ENCODE results near the gene HS3ST5. TPM values are rescaled to one million over a fixed set of nuclear protein-coding genes. Genes with fewer than 3 reads are reported as not detected.

The HS3ST5 gene
- total RNA-seq, 1 experiment from 2014 or later = 14.4 TPM

- no peak overlapping the region for H2BK20ac ChIP-seq (ENCODE audit: low read depth, low read length, poor library complexity, severe bottlenecking)
- H4K8ac ChIP-seq (replicated peaks; ENCODE audit: insufficient read length, low read depth, low read length) = no peak overlapping the region
- H2BK120ac ChIP-seq (ENCODE audit: low read depth, low read length, poor library complexity, severe bottlenecking) = no peak overlapping the region
- peaks cover 18 to 37% of the 10 kb centered on the region in 2 experiments for H3K4me1 Mint-ChIP-seq
- TF ChIP-seq CTCF (conservative IDR thresholded peaks at IDR 0.05) = no peak
- no peak overlapping the region for H3K4me2 ChIP-seq (ENCODE audit: insufficient read depth, insufficient read length, low read length)
- H3K4ac ChIP-seq (ENCODE audit: low read depth, low read length) = no peak overlapping the region
- H2BK12ac ChIP-seq (ENCODE audit: insufficient read length, low read depth, low read length) = no peak overlapping the region
- H3K56ac ChIP-seq (ENCODE audit: insufficient read length, low read depth, low read length) = no peak overlapping the region
- no peaks in the 10 kb centered on the region for H3K9me3 ChIP-seq (ENCODE audit: control insufficient read depth, low read depth, low read length)
- no peaks in the 10 kb centered on the region for H3K27me3 Mint-ChIP-seq (ENCODE audit: low read depth)
- H4K91ac ChIP-seq (ENCODE audit: insufficient read length, low read depth, low read length) = no peak overlapping the region
- no peak overlapping the region for H3K14ac ChIP-seq (ENCODE audit: insufficient read depth, low read length)
- WGBS (ENCODE audit: extremely low coverage, insufficient read length, low lambda C conversion rate) = no CpG with 5 or more reads among the region's 3 CpGs
- H3K27me3 ChIP-seq (ENCODE audit: insufficient read depth, low read length) = no peaks in the 10 kb centered on the region
- no peak overlapping the region for H3K9ac ChIP-seq (ENCODE audit: extremely low read depth, insufficient read length, low read length)
- H3K4me3 Mint-ChIP-seq = no peak overlapping the region
- H3K18ac ChIP-seq (ENCODE audit: insufficient read length, low read depth, low read length) = no peak overlapping the region
- no peak overlapping the region for H3K27ac Mint-ChIP-seq
- no peak for DNase-seq
- H4K20me1 ChIP-seq (ENCODE audit: control insufficient read depth, insufficient read depth, insufficient read length) = no peaks in the 10 kb centered on the region
- H4K5ac ChIP-seq (ENCODE audit: insufficient read length, low read depth, low read length) = no peak overlapping the region
- no peak overlapping the region for H3K23ac ChIP-seq (ENCODE audit: insufficient read length, low read depth, low read length)
- H3K79me2 ChIP-seq (ENCODE audit: insufficient read depth, low read length) = no peaks in the 10 kb centered on the region
- no peak overlapping the region for H3T11ph ChIP-seq (ENCODE audit: low read length)
- no peaks in the 10 kb centered on the region for H3K23me2 ChIP-seq (ENCODE audit: insufficient read length, low read depth, low read length, poor library complexity, severe bottlenecking)
- H3K9me3 Mint-ChIP-seq = no peaks in the 10 kb centered on the region
- H3K4me1 ChIP-seq (ENCODE audit: insufficient read depth, low read length) = no peaks in the 10 kb centered on the region
- H3K36me3 Mint-ChIP-seq (ENCODE audit: insufficient read depth in 1 of 3, low read depth in 3 of 3) = no peaks in the 10 kb centered on the region
- H2AFZ ChIP-seq (ENCODE audit: low read length) = no peak overlapping the region
- no peak overlapping the region for H2AK5ac ChIP-seq (ENCODE audit: insufficient read length, low read length)
- H2BK15ac ChIP-seq (ENCODE audit: low read depth, low read length) = no peak overlapping the region
- H2BK5ac ChIP-seq (ENCODE audit: insufficient read length, low read length) = no peak overlapping the region
- no peak overlapping the region for H3K27ac ChIP-seq (ENCODE audit: insufficient read length, low read depth, low read length)
- H3K79me1 ChIP-seq (ENCODE audit: insufficient read depth, low read depth, low read length, poor library complexity, severe bottlenecking) = no peaks in the 10 kb centered on the region
Measured at GRCh38 chr6:114240796-114241195, 102.0 kb downstream of the HS3ST5 start.
